ENCODE results near the gene TET3.

Gene TET3

DNA sequence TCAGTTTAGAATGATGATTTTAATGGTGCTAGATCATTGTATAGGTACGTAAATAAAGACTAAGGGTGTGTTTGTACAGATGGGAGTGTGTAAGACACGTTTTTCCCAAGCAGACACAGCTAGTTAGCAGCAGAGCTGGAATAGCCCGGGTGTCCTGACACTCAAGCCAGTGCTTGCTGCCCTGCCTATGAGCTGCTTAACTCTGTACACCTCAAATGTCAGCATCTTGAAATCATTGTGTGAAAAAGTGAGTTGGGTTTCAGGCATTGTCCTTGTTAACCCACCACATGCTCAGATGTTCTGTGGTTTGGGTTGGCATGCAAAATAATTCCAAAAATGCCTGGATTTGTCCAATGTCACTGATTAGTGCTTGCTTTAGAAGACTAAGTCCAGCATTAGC lies 13.0 kb upstream of the TET3 start:
- TF ChIP-seq GATA1 (IDR thresholded peaks at IDR 0.05; ENCODE audit: low read depth, low read length) (no peak), POLR2A (IDR thresholded peaks at IDR 0.05; ENCODE audit: low read length) (no peak)
- no peak for DNase-seq

DNA sequence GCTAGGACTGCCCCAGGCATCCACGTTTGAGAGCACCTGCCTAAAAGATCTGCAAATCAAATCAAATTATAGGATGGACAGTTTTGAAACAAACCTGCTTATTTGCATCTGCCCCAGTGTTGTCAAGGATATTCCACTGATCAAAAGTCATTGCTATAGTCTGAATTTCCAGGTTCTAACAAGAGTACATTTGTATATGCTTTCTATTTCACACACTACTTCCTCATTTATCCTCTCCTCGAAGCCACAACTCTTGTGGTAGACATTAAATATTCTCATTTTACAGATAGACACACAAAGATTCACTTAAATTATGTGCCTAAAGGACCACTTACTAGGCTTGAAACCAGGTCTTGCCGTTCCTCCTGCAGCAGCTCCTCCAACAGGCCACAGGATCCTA lies 11.9 kb upstream of the TET3 start:
- DNase-seq: no peak
- TF ChIP-seq POLR2A (IDR thresholded peaks at IDR 0.05; ENCODE audit: low read length): no peak
- no peak for TF ChIP-seq GATA1 (IDR thresholded peaks at IDR 0.05; ENCODE audit: low read depth, low read length)

DNA sequence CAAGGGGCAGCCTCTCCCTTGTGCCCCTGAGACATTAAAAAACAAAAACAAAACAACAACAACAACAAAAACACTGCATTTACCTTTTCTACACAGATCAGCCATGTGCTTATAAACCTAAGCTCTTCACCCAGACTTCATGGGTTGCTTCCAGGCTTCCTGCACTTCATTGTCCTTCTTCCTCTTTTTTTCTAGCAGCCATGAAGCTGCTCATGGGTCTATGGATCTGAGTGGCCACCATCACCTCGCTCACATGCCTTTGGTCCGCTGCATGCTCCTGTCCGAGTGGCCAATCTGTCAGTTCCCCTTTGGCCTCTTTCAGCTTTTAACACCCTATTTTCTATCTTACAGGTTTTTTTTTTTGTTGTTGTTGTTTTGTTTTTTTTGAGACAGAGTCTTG lies 9.0 kb upstream of the TET3 start:
- no peak for DNase-seq
- TF ChIP-seq GATA1 (IDR thresholded peaks at IDR 0.05; ENCODE audit: low read depth, low read length) (no peak), POLR2A (IDR thresholded peaks at IDR 0.05; ENCODE audit: low read length) (no peak)

DNA sequence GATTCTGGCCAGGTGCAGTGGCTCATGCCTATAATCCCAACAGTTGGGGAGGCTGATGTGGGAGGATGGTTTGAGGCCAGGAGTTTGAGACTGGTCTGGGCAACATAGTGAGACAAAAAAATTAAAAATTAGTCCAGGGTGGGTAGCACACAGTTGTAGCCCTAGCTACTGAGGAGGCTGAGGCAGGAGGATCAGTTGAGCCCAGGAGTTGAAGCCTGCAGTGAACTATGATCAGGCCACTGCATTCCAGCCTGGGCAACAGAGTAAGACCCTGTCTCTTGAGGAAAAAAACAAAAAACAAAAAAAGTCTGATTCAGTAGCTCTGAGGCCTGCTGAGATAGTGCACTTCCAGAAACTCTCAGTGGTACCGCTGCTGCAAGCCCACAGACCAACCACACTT lies 7.9 kb upstream of the TET3 start:
- TF ChIP-seq GATA1 (IDR thresholded peaks at IDR 0.05; ENCODE audit: low read depth, low read length): no peak
- no peak for TF ChIP-seq POLR2A (IDR thresholded peaks at IDR 0.05; ENCODE audit: low read length)
- no peak for DNase-seq

DNA sequence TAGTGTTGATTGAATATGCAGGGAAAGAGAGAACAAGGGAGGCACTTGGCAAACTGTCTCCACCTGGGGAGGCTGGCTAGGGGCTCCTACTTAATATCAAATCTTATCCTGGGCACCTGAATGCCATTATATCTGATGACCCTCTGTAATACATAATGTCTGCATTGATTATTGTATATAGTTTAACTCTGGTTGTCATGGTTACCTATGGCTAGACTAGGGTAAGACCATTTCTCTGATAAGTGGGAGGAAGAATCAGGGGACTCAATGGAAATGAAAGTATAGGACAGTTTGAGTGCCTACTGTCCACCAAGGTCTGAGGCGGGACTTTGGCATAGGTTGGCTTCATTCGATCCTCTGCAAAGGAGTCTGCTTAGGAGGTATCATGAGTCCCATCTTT lies 7.2 kb upstream of the TET3 start:
- no peak for DNase-seq
- TF ChIP-seq GATA1 (IDR thresholded peaks at IDR 0.05; ENCODE audit: low read depth, low read length) (no peak), POLR2A (IDR thresholded peaks at IDR 0.05; ENCODE audit: low read length) (no peak)

DNA sequence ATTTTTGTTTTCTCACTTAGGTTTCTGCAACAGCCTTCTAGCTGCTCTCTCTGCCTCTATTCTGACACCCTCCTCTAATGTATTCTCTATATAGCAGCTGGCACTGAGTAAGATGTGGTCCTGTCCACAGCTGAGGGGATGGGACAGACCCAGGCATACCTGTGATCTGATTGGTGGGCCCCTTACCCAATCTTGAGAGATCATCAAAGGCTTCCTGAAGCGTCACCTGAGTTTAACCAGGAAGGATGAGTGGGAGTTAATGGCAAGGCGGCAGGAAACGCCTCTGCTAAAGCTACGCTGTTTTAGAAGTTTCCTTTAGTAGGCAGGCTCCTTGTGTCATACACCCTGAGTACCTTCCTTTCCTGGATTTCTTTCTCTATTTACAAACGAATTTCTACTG lies 5.7 kb upstream of the TET3 start:
- DNase-seq: no peak
- TF ChIP-seq POLR2A (IDR thresholded peaks at IDR 0.05; ENCODE audit: low read length) (no peak), GATA1 (IDR thresholded peaks at IDR 0.05; ENCODE audit: low read depth, low read length) (no peak)

DNA sequence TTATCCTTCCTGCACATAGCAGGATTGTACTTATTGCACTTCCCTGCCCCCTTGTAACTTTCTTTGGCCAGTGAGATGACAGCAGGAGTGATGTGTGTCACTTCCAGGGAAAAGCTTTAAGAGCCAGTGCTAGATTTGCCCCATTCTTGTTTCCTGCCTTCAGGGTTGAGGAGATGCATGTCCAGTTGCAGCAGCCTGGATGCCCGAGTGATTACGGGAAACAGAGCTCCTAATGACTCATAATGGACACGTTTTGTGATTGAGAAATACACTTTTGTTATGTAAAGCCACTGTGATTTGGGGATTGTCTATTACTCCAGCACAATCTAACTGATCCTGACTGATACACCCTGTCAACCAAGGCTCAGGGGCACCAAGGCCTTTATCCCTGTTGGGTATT lies 5.0 kb upstream of the TET3 start:
- no peak for DNase-seq
- TF ChIP-seq GATA1 (IDR thresholded peaks at IDR 0.05; ENCODE audit: low read depth, low read length) (no peak), POLR2A (IDR thresholded peaks at IDR 0.05; ENCODE audit: low read length) (no peak)

DNA sequence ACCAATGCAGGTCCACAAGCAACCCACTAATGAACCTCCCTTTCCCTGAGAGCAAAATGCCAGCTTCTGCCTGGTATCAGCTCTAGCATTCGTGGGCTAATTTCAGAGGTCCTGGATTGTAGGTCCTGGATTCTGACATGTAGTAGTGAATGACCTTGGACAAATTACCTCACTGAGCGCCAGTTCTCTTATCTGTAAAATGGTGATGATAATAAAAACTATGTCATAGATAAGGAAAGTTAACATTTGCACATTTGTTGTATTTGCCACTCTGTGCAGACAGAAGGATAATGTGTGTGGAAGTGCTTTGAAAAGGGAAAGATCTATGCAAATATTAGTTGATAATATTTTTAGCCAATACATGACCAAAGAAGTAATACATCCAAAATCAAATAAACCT lies 4.1 kb upstream of the TET3 start:
- peak; percentile 31 to 41 for DNase-seq
- TF ChIP-seq GATA1 (IDR thresholded peaks at IDR 0.05; ENCODE audit: low read depth, low read length) (no peak), POLR2A (IDR thresholded peaks at IDR 0.05; ENCODE audit: low read length) (no peak)

DNA sequence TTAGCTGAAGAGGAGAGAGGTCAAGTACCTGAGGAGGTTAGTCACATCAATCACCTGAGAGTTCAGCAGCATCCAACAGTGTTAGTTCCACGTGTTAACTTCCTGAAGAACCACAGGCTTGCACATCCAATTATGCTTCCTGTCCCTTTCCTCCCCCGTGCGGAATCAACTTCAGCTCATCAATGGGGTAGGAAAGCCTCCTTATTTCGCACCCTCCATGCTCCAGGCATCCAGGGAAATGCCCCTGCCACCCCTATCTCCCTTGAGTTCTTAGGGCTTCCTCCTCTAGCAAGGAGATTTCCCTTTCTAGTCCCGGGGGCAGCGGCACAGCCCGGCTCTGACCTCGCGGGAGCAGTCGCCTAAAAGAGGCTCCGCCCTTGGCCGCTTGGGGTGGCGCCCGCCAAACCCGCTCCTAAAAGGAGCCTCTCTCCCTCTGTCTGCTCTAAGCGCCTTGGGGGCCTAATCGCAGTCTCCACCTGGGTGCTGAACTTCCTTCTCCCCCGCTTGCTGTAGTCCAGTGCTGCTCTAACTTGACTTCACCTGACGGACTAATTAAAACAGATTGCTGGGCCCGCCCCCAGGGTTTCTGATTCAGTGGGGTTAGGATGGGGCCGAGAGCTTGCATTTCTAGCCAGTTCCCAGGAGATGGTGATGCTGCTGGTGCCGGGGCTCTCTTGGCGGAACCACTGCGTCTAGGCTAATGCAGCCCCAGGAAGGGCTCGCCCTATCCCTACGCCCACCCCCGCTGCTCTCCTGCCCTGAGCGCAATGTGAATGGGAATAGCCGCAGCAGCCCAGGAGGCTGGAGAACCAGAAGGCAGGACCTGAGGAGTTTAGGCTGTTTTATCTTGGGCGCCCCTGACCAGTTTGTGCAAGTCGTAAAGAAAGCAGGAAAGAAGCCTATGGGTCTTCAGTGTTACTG lies 3.4 kb upstream of the TET3 start:
- DNase-seq: peak; percentile 80 to 84
- TF ChIP-seq GATA1 (IDR thresholded peaks at IDR 0.05; ENCODE audit: low read depth, low read length) (no peak), POLR2A (IDR thresholded peaks at IDR 0.05; ENCODE audit: low read length) (peak; percentile 42)

DNA sequence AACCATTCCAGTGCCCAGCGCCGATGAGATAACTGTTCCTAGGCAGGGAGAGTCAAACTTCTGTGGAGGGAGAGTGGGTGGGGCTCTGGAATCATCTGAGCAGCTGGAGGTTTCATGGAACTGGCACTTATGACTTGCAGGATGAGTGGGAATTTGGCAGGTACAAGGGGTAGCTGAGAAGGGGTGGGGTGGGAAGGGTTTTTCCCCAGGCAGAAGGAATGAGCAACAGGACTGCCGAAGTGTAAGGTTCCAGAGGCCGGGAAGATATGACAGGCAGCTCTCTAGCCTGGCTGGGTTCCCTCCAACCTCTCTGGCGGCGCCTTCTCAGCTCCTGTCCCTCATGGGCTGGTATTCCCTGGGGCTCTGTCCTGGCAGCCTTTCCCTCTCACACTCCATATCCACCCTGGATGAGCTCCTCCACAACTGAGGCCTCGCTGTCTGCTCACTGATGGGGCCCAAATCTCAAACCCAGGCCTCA lies 2.5 kb upstream of the TET3 start:
- DNase-seq: no peak
- TF ChIP-seq GATA1 (IDR thresholded peaks at IDR 0.05; ENCODE audit: low read depth, low read length) (no peak), POLR2A (IDR thresholded peaks at IDR 0.05; ENCODE audit: low read length) (no peak)

DNA sequence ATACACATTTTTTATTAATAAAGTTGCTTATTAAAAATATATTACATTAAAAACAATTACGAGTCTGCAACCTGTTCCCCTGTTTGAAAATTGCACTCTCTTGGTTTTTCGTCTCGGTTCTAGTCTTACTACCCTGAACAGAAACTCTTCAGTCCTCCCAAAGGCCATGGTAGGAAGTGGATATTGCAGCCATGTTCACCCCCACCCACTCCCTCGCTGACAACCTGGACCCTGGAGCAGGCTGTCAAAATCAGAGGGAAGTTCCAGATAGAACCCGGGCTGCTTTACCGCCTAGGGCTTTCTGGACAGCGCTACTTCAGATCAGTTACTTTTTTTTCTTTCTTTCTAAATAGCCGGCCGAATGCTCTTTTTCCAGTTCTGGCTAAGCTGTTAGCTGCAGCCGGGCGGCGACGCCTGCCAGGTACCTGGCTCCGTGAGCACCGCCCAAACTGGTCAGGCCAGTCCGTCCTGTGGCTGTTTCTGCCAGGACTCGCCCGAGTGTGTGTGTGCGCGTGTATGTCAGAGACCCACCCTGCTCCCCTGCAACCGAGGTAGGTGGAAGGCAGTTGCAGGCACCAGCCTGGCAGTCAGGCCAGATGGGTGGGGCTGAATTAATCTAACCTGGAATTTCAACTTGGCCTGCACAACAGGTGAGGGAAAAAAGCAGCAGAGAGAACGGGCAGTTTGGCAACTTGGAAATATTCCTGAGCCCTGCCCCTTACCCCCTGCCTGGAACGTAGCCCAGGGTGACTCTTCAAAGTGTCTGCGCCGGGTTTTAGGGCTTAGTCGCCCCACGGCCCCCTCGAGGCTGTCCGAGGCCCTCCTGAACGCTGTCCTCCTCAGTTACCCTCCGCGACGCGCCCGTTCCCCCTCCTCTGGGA lies 1.1 kb upstream of the TET3 start:
- DNase-seq: peak; percentile 57 to 61
- TF ChIP-seq POLR2A (IDR thresholded peaks at IDR 0.05; ENCODE audit: low read length) (no peak), GATA1 (IDR thresholded peaks at IDR 0.05; ENCODE audit: low read depth, low read length) (no peak)

DNA sequence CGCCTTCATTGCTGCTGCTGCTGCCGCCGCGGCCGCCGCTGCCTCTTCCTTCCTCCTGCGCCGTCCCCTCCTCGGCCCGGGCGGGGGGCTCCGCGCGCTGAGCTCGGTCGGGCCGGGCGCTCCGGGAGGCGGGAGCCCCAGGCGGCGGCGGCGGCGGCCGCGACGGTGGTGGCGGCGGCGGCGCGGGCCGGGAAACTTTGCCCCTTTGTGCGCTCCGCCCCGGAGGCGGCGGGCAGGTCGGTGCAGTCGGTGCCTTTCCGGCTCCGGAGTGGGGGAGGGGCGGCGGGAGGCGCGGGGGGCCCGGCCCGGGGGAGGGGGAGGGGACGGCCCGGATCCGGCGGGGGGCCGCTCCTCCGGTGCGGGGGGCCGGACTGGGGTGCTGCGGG lies 205 bp downstream of the TET3 start:
- TF ChIP-seq POLR2A (IDR thresholded peaks at IDR 0.05; ENCODE audit: low read length) (no peak), GATA1 (IDR thresholded peaks at IDR 0.05; ENCODE audit: low read depth, low read length) (no peak)
- DNase-seq: peak; percentile 62 to 72

DNA sequence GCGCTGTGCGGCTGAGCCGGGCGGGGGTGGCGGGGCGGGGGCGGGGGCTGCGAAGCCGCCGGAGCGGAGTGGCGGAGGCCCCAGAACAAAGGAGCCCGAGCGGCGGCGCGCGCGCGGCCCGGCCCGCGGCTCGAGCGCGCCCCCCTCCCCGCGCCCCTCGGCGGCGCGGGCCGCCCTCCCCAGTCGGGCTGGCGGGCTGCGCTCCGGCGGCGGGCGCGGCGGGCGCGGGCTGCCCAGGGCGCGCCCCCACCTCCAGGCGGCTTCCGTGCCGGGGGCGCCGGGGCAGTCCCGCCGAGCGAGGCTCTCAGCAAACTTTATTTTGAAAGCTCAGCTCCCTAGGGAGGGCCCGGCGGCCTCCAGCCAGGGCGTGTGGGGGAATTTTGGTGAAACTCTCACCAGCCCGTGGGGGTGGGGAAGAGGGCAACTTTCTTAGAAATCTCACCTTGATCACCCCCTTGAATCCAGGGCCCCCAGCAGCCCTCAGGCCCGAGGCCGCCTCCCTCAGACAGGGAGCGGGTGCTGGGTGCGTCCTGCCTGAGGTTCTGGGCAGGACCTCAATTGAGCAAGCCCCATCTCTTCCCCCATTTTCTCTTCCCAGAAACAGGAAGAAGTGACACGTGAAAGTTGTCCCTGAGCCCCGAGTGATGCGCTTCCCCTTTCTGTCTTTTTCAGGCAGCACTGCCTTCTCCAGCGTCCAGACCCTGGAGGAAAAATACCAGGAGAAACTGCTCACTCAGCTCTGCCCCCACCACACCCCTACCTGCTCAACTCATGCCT lies 786 bp downstream of the TET3 start:
- DNase-seq: peak; percentile 61 to 70
- peak; percentile 26 for TF ChIP-seq POLR2A (IDR thresholded peaks at IDR 0.05; ENCODE audit: low read length)
- no peak for TF ChIP-seq GATA1 (IDR thresholded peaks at IDR 0.05; ENCODE audit: low read depth, low read length)

Measured in erythroblast (primary cell).